Esophagus muscularis mucosa (tissue), 4 donors: ENCODE data around the gene PPP1R1B. TPM values are rescaled to one million over a fixed set of nuclear protein-coding genes. Genes with fewer than 3 reads are reported as not detected.

Experiments used
- DNase-seq: peaks from one replicate; pipeline ENCODE4 v3.0.0-alpha.2; 2017; ENCODE audit errors: extremely low spot score
- H3K27ac ChIP-seq, 4 donors: fragments of 200-600 bp; sonication (generic); replicated peaks in 1 of 4; 1 replicate in 3 of 4; 2 replicates in 1 of 4; pipeline ENCODE4 v1.5.1; 2016 to 2019; ENCODE audit warnings: mild to moderate bottlenecking in 1 of 4
- H3K27me3 ChIP-seq, 4 donors: fragments of 200-600 bp; sonication (generic); one replicate each; pipeline versions ENCODE4 v1.5.1 to v1.6.0; 2016 to 2019
- H3K36me3 ChIP-seq, 4 donors: fragments of 200-600 bp; sonication (generic); one replicate each; pipeline ENCODE4 v1.5.1; 2016 to 2019
- H3K4me1 ChIP-seq, 4 donors: fragments of 200-600 bp; sonication (generic); one replicate each; pipeline ENCODE4 v1.5.1; 2016 to 2019
- H3K4me3 ChIP-seq, 4 donors: fragments of 200-600 bp; sonication (generic); 1 replicate in 2 of 4; 2 replicates in 2 of 4; pipeline ENCODE4 v1.5.1; 2016 to 2019; ENCODE audit warnings: mild to moderate bottlenecking in 4 of 4, moderate library complexity in 1 of 4
- H3K9me3 ChIP-seq, 4 donors: fragments of 200-600 bp; sonication (generic); 1 replicate in 3 of 4; 2 replicates in 1 of 4; pipeline ENCODE4 v1.5.1; 2016 to 2019
- EP300 ChIP-seq: sonication (generic); formaldehyde crosslinking; IDR thresholded peaks from one replicate; pipeline ENCODE4 v1.6.1; 2017; ENCODE audit warnings: antibody characterized with exemption
- POLR2A ChIP-seq: fragments of 450-650 bp; IDR thresholded peaks from one replicate; pipeline ENCODE4 v1.6.1; 2017; ENCODE audit warnings: antibody characterized with exemption, moderate library complexity, mild to moderate bottlenecking, low read depth
- POLR2AphosphoS5 ChIP-seq, 2 donors: sonication (generic); formaldehyde crosslinking; IDR thresholded peaks; one replicate each; pipeline ENCODE4 v1.6.1; 2017; ENCODE audit warnings: antibody characterized with exemption in 2 of 2
- WGBS: methylation state at CpG from one replicate; pipeline ENCODE4 v1.1.5; 2018; 5-methylcytosine and 5-hydroxymethylcytosine counted together
- intact Hi-C: fragments of 100-400 bp; cut with DNase I; formaldehyde crosslinking; loops from one replicate; pipeline ENCODE4 v1.15.1; 2023
- total RNA-seq, 4 donors: library from RNA; depleted of rRNA; stranded (reverse); fragments of >200 nt; gene quantifications; one replicate each; pipeline versions ENCODE4 v1.1.0 to v1.2.1, GENCODE V29; 2016
- TF ChIP-seq, protein P1 (sequence below), 3 experiments: fragments of 200-600 bp in 2 of 3; fragments of 450-650 bp in 1 of 3; sonication (generic) in 2 of 3; IDR thresholded peaks; one replicate each; pipeline ENCODE4 v1.5.1; 2017 to 2019; ENCODE audit warnings: antibody characterized with exemption in 3 of 3, mild to moderate bottlenecking in 2 of 3, moderate library complexity in 1 of 3

The PPP1R1B gene
- total RNA-seq, 4 donors from 2014 or later: 4.9 to 14.8 (median 9.8) TPM

DNA sequence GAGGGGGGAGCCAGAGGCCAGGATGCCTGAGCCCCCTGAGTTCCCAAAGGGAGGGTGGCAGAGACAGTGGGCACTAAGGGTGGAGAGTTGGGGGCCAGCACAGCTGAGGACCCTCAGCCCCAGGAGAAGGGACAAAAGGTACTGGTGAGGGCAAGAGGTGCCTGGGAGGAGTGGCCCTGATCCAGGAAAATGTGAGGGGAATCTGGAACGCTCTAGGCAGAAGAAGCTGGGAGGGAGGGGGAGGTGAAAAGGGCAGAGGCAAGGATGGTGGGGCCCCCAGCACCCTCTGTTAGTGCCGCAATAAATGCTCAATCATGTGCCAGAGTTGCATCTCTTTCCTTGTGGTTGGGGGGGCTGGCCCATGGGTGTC is 39.5 kb downstream of the PPP1R1B start:
- Histone ChIP-seq H3K27me3 (peaks cover 0 to 66% (median 41%) of the 10 kb centered on the region in 4 donors), H3K9me3 (no peaks in the 10 kb centered on the region), H3K4me3 (no peak overlapping the region), H3K36me3 (peaks cover 0 to 20% (median 17%) of the 10 kb centered on the region in 4 donors), H3K4me1 (peaks cover 49 to 83% (median 80%) of the 10 kb centered on the region in 4 donors), H3K27ac (peak overlapping the region; percentile 29 to 61 (median 46))
- no peak for DNase-seq
- WGBS: 46% methylated on average over 2 of the region's 2 CpGs
- intact Hi-C loops: no loop called here
- TF ChIP-seq, protein P1, sequence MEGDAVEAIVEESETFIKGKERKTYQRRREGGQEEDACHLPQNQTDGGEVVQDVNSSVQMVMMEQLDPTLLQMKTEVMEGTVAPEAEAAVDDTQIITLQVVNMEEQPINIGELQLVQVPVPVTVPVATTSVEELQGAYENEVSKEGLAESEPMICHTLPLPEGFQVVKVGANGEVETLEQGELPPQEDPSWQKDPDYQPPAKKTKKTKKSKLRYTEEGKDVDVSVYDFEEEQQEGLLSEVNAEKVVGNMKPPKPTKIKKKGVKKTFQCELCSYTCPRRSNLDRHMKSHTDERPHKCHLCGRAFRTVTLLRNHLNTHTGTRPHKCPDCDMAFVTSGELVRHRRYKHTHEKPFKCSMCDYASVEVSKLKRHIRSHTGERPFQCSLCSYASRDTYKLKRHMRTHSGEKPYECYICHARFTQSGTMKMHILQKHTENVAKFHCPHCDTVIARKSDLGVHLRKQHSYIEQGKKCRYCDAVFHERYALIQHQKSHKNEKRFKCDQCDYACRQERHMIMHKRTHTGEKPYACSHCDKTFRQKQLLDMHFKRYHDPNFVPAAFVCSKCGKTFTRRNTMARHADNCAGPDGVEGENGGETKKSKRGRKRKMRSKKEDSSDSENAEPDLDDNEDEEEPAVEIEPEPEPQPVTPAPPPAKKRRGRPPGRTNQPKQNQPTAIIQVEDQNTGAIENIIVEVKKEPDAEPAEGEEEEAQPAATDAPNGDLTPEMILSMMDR (IDR thresholded peaks at IDR 0.05): no peak
- TF ChIP-seq POLR2A: no peak

DNA sequence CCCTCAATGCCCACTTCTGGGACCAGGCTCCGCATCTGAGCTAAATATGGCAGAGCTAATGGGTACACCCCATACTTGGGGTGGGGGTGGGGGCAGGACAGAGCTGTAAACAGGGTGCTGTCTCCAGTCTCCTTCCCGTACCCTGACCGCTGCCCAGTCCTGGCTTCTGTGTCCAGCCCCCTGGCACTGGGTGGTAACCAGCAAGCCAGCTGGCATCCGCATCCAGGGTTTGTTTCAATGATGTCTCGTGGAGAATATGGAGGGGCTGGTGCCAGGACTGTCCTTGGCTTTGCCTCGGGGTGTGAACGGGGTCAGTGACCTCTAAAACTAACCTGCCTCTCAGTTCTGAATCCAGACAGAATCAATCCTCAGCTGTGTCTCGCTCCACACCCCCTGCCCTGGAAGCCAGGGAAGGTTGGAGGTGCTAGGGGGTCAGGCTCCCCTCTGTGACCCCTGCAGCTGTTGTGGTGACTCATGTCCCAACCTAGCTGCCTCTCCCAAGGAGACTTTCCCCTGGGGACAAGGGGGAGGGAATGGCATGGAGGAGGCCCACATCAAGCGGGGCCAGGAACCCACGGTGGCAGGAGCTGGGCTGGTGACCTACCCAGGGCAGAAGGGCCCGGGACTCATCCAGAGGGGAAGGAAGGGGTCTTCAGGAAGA is 40.0 kb downstream of the PPP1R1B start:
- peaks cover 49 to 83% (median 80%) of the 10 kb centered on the region in 4 donors for H3K4me1 ChIP-seq
- H3K27me3 ChIP-seq: peaks cover 0 to 71% (median 42%) of the 10 kb centered on the region in 4 donors
- no peaks in the 10 kb centered on the region for H3K9me3 ChIP-seq
- peak overlapping the region; percentile 38 to 69 (median 60) for H3K27ac ChIP-seq
- H3K36me3 ChIP-seq: peaks cover 0 to 15% (median 13%) of the 10 kb centered on the region in 4 donors
- peak overlapping the region; percentile 48 to 62 (median 54) for H3K4me3 ChIP-seq
- no peak for DNase-seq
- TF ChIP-seq POLR2AphosphoS5 (IDR thresholded peaks at IDR 0.05): peak in 1 of 2 donors; percentile 12
- TF ChIP-seq POLR2A: no peak
- intact Hi-C loops: no loop called here
- 82% methylated on average over 3 of the region's 11 CpGs for WGBS

DNA sequence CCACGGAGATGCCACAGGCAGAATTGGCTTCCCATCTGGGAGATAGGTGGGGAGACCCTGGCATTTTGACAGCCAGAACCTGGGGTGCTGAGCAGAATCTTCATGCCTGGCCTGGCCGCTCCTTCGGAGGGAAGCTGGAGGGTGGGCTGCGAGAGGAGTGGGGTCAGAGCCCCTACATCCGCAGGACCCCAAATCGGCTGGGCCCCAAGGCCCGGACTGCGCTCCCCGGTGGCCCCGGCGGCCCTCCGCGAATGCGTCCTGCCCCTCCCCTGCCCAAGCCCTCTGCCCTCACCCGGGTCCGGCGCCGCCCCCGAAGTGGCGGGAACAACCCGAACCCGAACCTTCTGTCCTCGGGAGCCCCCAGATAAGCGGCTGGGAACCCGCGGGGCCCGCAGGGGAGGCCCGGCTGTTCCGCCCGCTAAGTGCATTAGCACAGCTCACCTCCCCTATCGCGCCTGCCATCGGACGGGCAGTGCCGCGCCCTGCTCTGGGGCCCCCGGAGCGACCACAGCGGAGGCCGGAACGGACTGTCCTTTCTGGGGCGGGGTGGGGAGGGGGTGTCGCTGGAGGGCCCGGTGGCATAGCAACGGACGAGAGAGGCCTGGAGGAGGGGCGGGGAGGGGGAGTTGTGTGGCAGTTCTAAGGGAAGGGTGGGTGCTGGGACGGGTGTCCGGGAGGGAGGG is 40.7 kb downstream of the PPP1R1B start:
- Histone ChIP-seq H3K4me1 (peaks cover 45 to 79% (median 78%) of the 10 kb centered on the region in 4 donors), H3K27ac (peak overlapping the region; percentile 38 to 69 (median 60)), H3K36me3 (peaks cover 0 to 9% (median 6%) of the 10 kb centered on the region in 4 donors), H3K4me3 (peak overlapping the region; percentile 48 to 62 (median 54)), H3K27me3 (peaks cover 0 to 77% (median 42%) of the 10 kb centered on the region in 4 donors), H3K9me3 (no peaks in the 10 kb centered on the region)
- no peak for DNase-seq
- no peak for TF ChIP-seq POLR2A
- TF ChIP-seq, protein P1 (IDR thresholded peaks at IDR 0.05): no peak
- peak in 1 of 2 donors; percentile 15 for TF ChIP-seq POLR2AphosphoS5 (IDR thresholded peaks at IDR 0.05)
- TF ChIP-seq EP300: no peak
- intact Hi-C loops: no loop called here
- WGBS: 16% methylated on average over 13 of the region's 49 CpGs

DNA sequence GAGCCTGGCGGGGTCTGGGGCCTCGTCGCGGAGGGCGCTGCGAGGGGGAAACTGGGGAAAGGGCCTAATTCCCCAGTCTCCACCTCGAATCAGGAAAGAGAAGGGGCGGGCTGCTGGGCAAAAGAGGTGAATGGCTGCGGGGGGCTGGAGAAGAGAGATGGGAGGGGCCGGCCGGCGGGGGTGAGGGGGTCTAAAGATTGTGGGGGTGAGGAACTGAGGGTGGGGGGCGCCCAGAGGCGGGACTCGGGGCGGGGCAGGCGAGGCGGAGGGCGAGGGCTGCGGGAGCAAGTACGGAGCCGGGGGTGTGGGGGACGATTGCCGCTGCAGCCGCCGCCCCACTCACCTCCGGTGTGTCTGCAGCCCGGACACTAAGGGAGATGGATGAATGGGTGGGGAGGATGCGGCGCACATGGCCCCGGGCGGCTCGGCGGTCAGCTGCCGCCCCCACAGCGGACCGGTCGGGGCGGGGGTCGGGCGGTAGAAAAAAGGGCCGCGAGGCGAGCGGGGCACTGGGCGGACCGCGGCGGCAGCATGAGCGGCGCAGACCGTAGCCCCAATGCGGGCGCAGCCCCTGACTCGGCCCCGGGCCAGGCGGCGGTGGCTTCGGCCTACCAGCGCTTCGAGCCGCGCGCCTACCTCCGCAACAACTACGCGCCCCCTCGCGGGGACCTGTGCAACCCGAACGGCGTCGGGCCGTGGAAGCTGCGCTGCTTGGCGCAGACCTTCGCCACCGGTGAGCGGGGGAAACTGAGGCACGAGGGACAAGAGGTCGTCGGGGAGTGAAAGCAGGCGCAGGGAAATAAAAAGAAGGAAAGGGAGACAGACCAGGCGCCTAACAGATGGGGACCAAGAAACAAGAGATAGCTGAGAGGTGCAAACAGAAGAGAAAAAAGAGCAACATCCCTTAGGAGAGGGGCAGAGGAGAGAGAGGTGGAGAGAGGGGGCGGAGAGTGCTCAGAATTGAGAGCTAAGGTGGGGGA is 41.5 kb downstream of the PPP1R1B start, which contains the start of gene PNMT:
Gene PNMT, plus strand, starts transcription at position 509 of the 980 bp plus-strand sequence. Its CDS starts 23 bp downstream, at position 532.
- H3K36me3 ChIP-seq: peaks cover 0 to 3% (median under 1%) of the 10 kb centered on the region in 4 donors
- H3K27ac ChIP-seq: peak within 1 kb of the TSS; percentile 38 to 69 (median 60)
- peaks cover 0 to 77% (median 42%) of the 10 kb centered on the region in 4 donors for H3K27me3 ChIP-seq
- no peak for DNase-seq
- H3K4me3 ChIP-seq: peak within 1 kb of the TSS; percentile 48 to 62 (median 54)
- H3K4me1 ChIP-seq: peaks cover 37 to 71% (median 70%) of the 10 kb centered on the region in 4 donors
- intact Hi-C loops: no loop called here
- TF ChIP-seq POLR2AphosphoS5 (IDR thresholded peaks at IDR 0.05): peak in 1 of 2 donors; percentile 36
- TF ChIP-seq EP300: no peak
- TF ChIP-seq, protein P1 (IDR thresholded peaks at IDR 0.05): peak; percentile 58 to 75 (median 58)
- no peak for TF ChIP-seq POLR2A
- no peaks in the 10 kb centered on the region for H3K9me3 ChIP-seq
- WGBS: 5% methylated on average over 40 of the region's 85 CpGs
